ENCODE data around the gene CCSER1. TPM values are rescaled to one million over a fixed set of nuclear protein-coding genes. Genes with fewer than 3 reads are reported as not detected.

CCSER1 gene
- total RNA-seq, 6 donors from 2014 or later = 4.4 to 26.1 (median 13.8) TPM

DNA sequence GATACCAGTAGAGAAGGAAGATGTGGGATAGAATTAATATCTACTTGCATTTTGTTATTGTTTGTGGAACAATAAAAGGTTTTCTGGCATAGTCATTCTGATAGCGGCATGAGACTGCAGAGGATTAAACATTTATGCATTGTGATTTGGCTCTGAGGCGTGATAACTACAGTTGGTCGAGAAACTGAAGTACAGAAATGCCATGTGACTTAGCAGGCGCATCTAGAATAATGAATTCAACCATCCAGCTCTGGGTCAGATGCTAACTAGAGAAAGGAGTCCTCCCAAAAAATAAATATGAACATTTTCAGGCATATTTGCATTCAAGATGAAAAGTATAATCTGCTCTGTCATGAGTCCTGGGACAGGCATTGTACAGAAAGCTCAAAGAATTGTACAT lies 62.8 kb downstream of the CCSER1 start:
- Histone ChIP-seq H3K27ac (no peak overlapping the region), H3K9me3 (no peaks in the 10 kb centered on the region), H3K4me1 (no peaks in the 10 kb centered on the region), H3K4me3 (no peak overlapping the region), H3K36me3 (no peaks in the 10 kb centered on the region), H3K27me3 (no peaks in the 10 kb centered on the region)
- TF ChIP-seq POLR2A (IDR thresholded peaks at IDR 0.05) (no peak), EP300 (IDR thresholded peaks at IDR 0.05) (no peak), POLR2AphosphoS5 (IDR thresholded peaks at IDR 0.05) (no peak), CTCF (IDR thresholded peaks at IDR 0.05) (no peak)
- DNase-seq = no peak
- 91 to 92% methylated on average over 4 of the region's 4 CpGs for WGBS, 2 donors
- ATAC-seq (ENCODE audit: low FRiP score in 2 of 2) = no peak

DNA sequence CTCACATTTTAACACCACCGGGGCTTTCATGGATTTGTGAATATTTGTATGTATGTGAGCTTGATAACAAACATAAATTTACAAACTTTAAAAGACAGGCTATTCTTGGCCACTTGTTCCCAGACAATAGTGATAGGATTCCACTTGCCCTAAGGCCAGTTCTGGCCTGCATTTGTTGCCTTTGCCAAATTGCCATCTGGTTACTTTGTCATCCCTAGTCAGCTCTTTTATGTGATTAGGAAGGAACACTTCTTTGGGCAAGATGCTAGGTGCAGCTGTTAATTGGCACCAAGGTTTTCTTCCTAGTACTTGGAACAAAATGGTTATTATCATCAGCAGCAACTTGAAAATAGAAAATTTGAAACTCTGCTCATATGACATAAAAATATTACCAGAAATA lies 63.3 kb downstream of the CCSER1 start:
- ATAC-seq (ENCODE audit: low FRiP score in 2 of 2) (no peak), DNase-seq (no peak)
- TF ChIP-seq EP300 (IDR thresholded peaks at IDR 0.05) (no peak), POLR2A (IDR thresholded peaks at IDR 0.05) (no peak), POLR2AphosphoS5 (IDR thresholded peaks at IDR 0.05) (no peak), CTCF (IDR thresholded peaks at IDR 0.05) (no peak)
- no peak overlapping the region for H3K27ac ChIP-seq
- no peaks in the 10 kb centered on the region for H3K36me3 ChIP-seq
- no peak overlapping the region for H3K4me3 ChIP-seq
- no peaks in the 10 kb centered on the region for H3K9me3 ChIP-seq
- WGBS, 2 donors = 78 to 83% methylated on average over 1 of the region's 1 CpG
- H3K4me1 ChIP-seq = no peaks in the 10 kb centered on the region
- no peaks in the 10 kb centered on the region for H3K27me3 ChIP-seq

GRCh38 chr4:90198086-90198847 lies 71.1 kb downstream of the CCSER1 start:
- TF ChIP-seq EP300 (IDR thresholded peaks at IDR 0.05) (no peak), POLR2A (IDR thresholded peaks at IDR 0.05) (no peak), POLR2AphosphoS5 (IDR thresholded peaks at IDR 0.05) (no peak), CTCF (IDR thresholded peaks at IDR 0.05) (no peak)
- H3K4me1 ChIP-seq = no peaks in the 10 kb centered on the region
- H3K36me3 ChIP-seq = no peaks in the 10 kb centered on the region
- DNase-seq (no peak), ATAC-seq (ENCODE audit: low FRiP score in 2 of 2) (no peak)
- H3K27ac ChIP-seq = no peak overlapping the region
- no peaks in the 10 kb centered on the region for H3K9me3 ChIP-seq
- no peak overlapping the region for H3K4me3 ChIP-seq
- WGBS, 2 donors = 85 to 91% methylated on average over 2 of the region's 2 CpGs
- no peaks in the 10 kb centered on the region for H3K27me3 ChIP-seq

- Histone ChIP-seq H3K27ac (no peak overlapping the region), H3K4me1 (peaks cover 0 to 4% (median 0%) of the 10 kb centered on the region in 4 donors), H3K27me3 (no peaks in the 10 kb centered on the region), H3K36me3 (no peaks in the 10 kb centered on the region), H3K4me3 (no peak overlapping the region), H3K9me3 (no peaks in the 10 kb centered on the region)
- DNase-seq (no peak), ATAC-seq (ENCODE audit: low FRiP score in 2 of 2) (no peak)
- TF ChIP-seq EP300 (IDR thresholded peaks at IDR 0.05) = no peak
- TF ChIP-seq CTCF (IDR thresholded peaks at IDR 0.05) = no peak
- TF ChIP-seq POLR2AphosphoS5 (IDR thresholded peaks at IDR 0.05) = no peak
- no peak for TF ChIP-seq POLR2A (IDR thresholded peaks at IDR 0.05)
- 77 to 79% methylated on average over 7 to 10 of the region's 10 CpGs for whole genome bisulfite sequencing, 2 donors
Measured at GRCh38 chr4:90207887-90208454, 80.8 kb downstream of the CCSER1 start.

Measured in upper lobe of left lung (tissue), 6 donors.